Cardiac ventricle fibroblast (primary cell): ENCODE measurements around the gene MYBL2. TPM values are rescaled to one million over a fixed set of nuclear protein-coding genes. Genes with fewer than 3 reads are reported as not detected.

ENCODE experiments used
- total RNA-seq: library from RNA; depleted of rRNA; stranded (reverse); fragments of >200 nt; gene quantifications from 2 replicates; pipeline ENCODE4 v1.2.3, GENCODE V29; 2015

MYBL2 gene
- 1.4 and 1.6 TPM in 2 replicates for total RNA-seq

GRCh38 chr20:43666376-43667328 is at the start of gene MYBL2:
TSS of gene MYBL2 (plus strand) at chr20:43667114. CDS start at chr20:43667284, 170 bp downstream.

GRCh38 chr20:43726811-43727338 is 60.0 kb downstream of the MYBL2 start, which contains the start of gene GTSF1L:
TSS of gene GTSF1L (minus strand) at chr20:43727002. CDS start at chr20:43726694, 308 bp downstream.

Other genes with a start within 250 kb of the MYBL2 start
- 45.3 and 48.3 TPM in 2 replicates for gene SRSF6, start 209.2 kb upstream of the MYBL2 start, total RNA-seq
- 1.6 and 1.9 TPM in 2 replicates for gene L3MBTL1, start 159.4 kb upstream of the MYBL2 start, total RNA-seq
- gene SGK2, start 108.1 kb upstream of the MYBL2 start, total RNA-seq: 0.69 and 0.93 TPM in 2 replicates
- gene IFT52, start 76.2 kb upstream of the MYBL2 start, total RNA-seq: 15.3 and 24.7 TPM in 2 replicates
- gene GTSF1L, start 59.9 kb downstream of the MYBL2 start, total RNA-seq: not detected in 2 replicates
- gene TOX2, start 247.7 kb downstream of the MYBL2 start, total RNA-seq: 1.9 and 5.0 TPM in 2 replicates